Neural cell (in vitro differentiated cells): ENCODE results near the gene MRPL36. TPM values are rescaled to one million over a fixed set of nuclear protein-coding genes. Genes with fewer than 3 reads are reported as not detected.

Experiments
- H2AFZ ChIP-seq: fragments of 200-600, 300-800 bp; sonication (generic), shearing (Covaris generic); 2 replicates; pipeline ENCODE4 v1.6.0; 2014; ENCODE audit warnings: low read depth, mild to moderate bottlenecking, antibody characterized with exemption, low read length, moderate library complexity
- H3F3A ChIP-seq: fragments of 200-600 bp; shearing (Covaris generic); 2 replicates; pipeline ENCODE4 v1.6.1; 2016; ENCODE audit warnings: mild to moderate bottlenecking, moderate library complexity, mixed read lengths, antibody characterized with exemption, low read length; ENCODE audit not compliant: insufficient read depth, poor library complexity, severe bottlenecking
- H3K27ac ChIP-seq: fragments of 200-600, 300-800 bp; sonication (generic), shearing (Covaris generic); 2 replicates; pipeline ENCODE4 v1.5.1; 2014; ENCODE audit warnings: mild to moderate bottlenecking, low read length, moderate library complexity
- H3K27me3 ChIP-seq: fragments of 300-800, 200-600 bp; sonication (generic), shearing (Covaris generic); 2 replicates; pipeline ENCODE4 v1.6.0; 2014; ENCODE audit warnings: mild to moderate bottlenecking, low read depth, low read length, moderate library complexity; ENCODE audit not compliant: insufficient read depth
- H3K36me3 ChIP-seq: fragments of 300-800, 200-600 bp; sonication (generic), shearing (Covaris generic); 2 replicates; pipeline ENCODE4 v1.5.1; 2014; ENCODE audit warnings: mild to moderate bottlenecking, antibody characterized with exemption, low read length, moderate library complexity; ENCODE audit not compliant: insufficient read depth
- H3K4me2 ChIP-seq: fragments of 300-800, 200-600 bp; sonication (generic), shearing (Covaris generic); 2 replicates; pipeline ENCODE4 v1.6.0; 2014; ENCODE audit warnings: mild to moderate bottlenecking, low read length
- H3K4me3 ChIP-seq: fragments of 300-800, 200-600 bp; sonication (generic), shearing (Covaris generic); 2 replicates; pipeline ENCODE4 v1.5.1; 2014; ENCODE audit warnings: mild to moderate bottlenecking, low read length, moderate library complexity
- H3K79me2 ChIP-seq: fragments of 200-600 bp; shearing (Covaris generic); replicated peaks from 2 replicates; pipeline ENCODE4 v1.6.0; 2014; ENCODE audit warnings: mild to moderate bottlenecking, low read length, moderate library complexity; ENCODE audit not compliant: insufficient read depth
- H3K9ac ChIP-seq: fragments of 300-800, 200-600 bp; sonication (generic), shearing (Covaris generic); 2 replicates; pipeline ENCODE4 v1.6.1; 2016; ENCODE audit warnings: mild to moderate bottlenecking, low read length, mixed read lengths
- H3K9me2 ChIP-seq: fragments of 200-600 bp; shearing (Covaris generic); 2 replicates; pipeline ENCODE4 v1.6.1; 2016; ENCODE audit warnings: mild to moderate bottlenecking, low read length, mixed read lengths; ENCODE audit not compliant: insufficient read depth
- H3K9me3 ChIP-seq: fragments of 200-600, 300-800 bp; sonication (generic), shearing (Covaris generic); 2 replicates; pipeline ENCODE4 v1.6.1; 2016; ENCODE audit warnings: mild to moderate bottlenecking, mixed run types, low read length, moderate library complexity, mixed read lengths
- H4K20me1 ChIP-seq: fragments of 200-600 bp; shearing (Covaris generic); 2 replicates; pipeline ENCODE4 v1.6.1; 2016; ENCODE audit warnings: mild to moderate bottlenecking, mixed run types; ENCODE audit not compliant: insufficient read depth
- EP300 ChIP-seq: fragments of 450-650 bp; conservative IDR thresholded peaks from 2 replicates; pipeline ENCODE4 v1.6.1; 2014; ENCODE audit warnings: antibody characterized with exemption, mild to moderate bottlenecking, moderate library complexity; ENCODE audit not compliant: poor library complexity, severe bottlenecking
- EZH2 ChIP-seq: fragments of 200-600, 300-800 bp; shearing (Covaris generic), sonication (generic); IDR thresholded peaks from 2 replicates; pipeline ENCODE4 v1.6.1; 2014; ENCODE audit warnings: antibody characterized with exemption, low read length, borderline replicate concordance, mild to moderate bottlenecking; ENCODE audit not compliant: insufficient read depth, poor library complexity, severe bottlenecking
- MXI1 ChIP-seq: fragments of 450-650 bp; conservative IDR thresholded peaks from 2 replicates; pipeline ENCODE4 v1.6.1; 2014; ENCODE audit warnings: antibody characterized with exemption, mild to moderate bottlenecking; ENCODE audit not compliant: poor library complexity, severe bottlenecking
- POLR2AphosphoS5 ChIP-seq: IDR thresholded peaks from 2 replicates; pipeline ENCODE4 v1.6.1; 2012
- RAD21 ChIP-seq: fragments of 450-650 bp; conservative IDR thresholded peaks from 2 replicates; pipeline ENCODE4 v1.6.1; 2014; ENCODE audit warnings: antibody characterized with exemption, mild to moderate bottlenecking, moderate library complexity
- SMC3 ChIP-seq: fragments of 450-650 bp; conservative IDR thresholded peaks from 2 replicates; pipeline ENCODE4 v1.6.1; 2014; ENCODE audit warnings: antibody characterized with exemption, mild to moderate bottlenecking, moderate library complexity; ENCODE audit not compliant: poor library complexity
- TAF1 ChIP-seq: IDR thresholded peaks from 2 replicates; pipeline ENCODE4 v1.6.1; 2012; ENCODE audit warnings: low read depth
- polyA plus RNA-seq: library from polyadenylated mRNA; depleted of rRNA; stranded (reverse); fragments of >200 nt; gene quantifications from 2 replicates; pipeline ENCODE4 v1.2.3, GENCODE V29; 2014
- TF ChIP-seq, protein P1 (sequence below): IDR thresholded peaks from 2 replicates; pipeline ENCODE4 v1.6.1; 2012; ENCODE audit warnings: borderline replicate concordance
- TF ChIP-seq, protein P2 (sequence below): fragments of 450-650 bp; IDR thresholded peaks from 2 replicates; pipeline ENCODE4 v1.5.1; 2014; ENCODE audit warnings: antibody characterized with exemption, mild to moderate bottlenecking, moderate library complexity; ENCODE audit not compliant: poor library complexity, severe bottlenecking

The MRPL36 gene
- polyA plus RNA-seq, 1 donor from 2014 or later: 51.9 TPM

DNA sequence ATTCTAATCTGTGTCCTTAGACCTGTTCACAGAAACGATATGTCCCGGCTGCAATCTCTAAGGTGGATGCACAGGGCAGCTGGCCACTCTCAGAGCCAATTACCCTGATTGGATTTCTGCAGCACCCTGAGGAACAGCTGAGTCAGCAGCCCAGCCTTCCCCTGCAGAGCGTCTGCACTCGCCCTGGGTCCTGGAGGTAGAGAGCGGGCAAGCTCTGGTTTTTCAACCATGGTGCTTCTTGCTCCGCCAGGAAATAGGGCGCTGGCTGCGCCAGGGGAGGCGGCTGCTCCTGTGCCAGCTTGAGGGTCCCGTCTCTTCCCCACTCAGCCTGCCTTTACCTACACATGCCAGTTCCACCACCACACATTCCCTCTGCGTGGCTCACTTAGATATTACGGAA is 20.7 kb upstream of the MRPL36 start:
- Histone ChIP-seq H3K9ac (no peak overlapping the region), H2AFZ (no peak overlapping the region), H3K4me2 (no peak overlapping the region), H3K79me2 (no peaks in the 10 kb centered on the region), H3K9me3 (no peaks in the 10 kb centered on the region), H4K20me1 (no peaks in the 10 kb centered on the region), H3F3A (no peaks in the 10 kb centered on the region), H3K4me3 (no peak overlapping the region), H3K9me2 (no peaks in the 10 kb centered on the region), H3K36me3 (peaks cover 11% of the 10 kb centered on the region), H3K27ac (no peak overlapping the region), H3K27me3 (no peaks in the 10 kb centered on the region)
- no peak for TF ChIP-seq MXI1
- TF ChIP-seq SMC3: no peak
- TF ChIP-seq TAF1: no peak
- TF ChIP-seq, protein P1, sequence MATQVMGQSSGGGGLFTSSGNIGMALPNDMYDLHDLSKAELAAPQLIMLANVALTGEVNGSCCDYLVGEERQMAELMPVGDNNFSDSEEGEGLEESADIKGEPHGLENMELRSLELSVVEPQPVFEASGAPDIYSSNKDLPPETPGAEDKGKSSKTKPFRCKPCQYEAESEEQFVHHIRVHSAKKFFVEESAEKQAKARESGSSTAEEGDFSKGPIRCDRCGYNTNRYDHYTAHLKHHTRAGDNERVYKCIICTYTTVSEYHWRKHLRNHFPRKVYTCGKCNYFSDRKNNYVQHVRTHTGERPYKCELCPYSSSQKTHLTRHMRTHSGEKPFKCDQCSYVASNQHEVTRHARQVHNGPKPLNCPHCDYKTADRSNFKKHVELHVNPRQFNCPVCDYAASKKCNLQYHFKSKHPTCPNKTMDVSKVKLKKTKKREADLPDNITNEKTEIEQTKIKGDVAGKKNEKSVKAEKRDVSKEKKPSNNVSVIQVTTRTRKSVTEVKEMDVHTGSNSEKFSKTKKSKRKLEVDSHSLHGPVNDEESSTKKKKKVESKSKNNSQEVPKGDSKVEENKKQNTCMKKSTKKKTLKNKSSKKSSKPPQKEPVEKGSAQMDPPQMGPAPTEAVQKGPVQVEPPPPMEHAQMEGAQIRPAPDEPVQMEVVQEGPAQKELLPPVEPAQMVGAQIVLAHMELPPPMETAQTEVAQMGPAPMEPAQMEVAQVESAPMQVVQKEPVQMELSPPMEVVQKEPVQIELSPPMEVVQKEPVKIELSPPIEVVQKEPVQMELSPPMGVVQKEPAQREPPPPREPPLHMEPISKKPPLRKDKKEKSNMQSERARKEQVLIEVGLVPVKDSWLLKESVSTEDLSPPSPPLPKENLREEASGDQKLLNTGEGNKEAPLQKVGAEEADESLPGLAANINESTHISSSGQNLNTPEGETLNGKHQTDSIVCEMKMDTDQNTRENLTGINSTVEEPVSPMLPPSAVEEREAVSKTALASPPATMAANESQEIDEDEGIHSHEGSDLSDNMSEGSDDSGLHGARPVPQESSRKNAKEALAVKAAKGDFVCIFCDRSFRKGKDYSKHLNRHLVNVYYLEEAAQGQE: no peak
- TF ChIP-seq, protein P2, sequence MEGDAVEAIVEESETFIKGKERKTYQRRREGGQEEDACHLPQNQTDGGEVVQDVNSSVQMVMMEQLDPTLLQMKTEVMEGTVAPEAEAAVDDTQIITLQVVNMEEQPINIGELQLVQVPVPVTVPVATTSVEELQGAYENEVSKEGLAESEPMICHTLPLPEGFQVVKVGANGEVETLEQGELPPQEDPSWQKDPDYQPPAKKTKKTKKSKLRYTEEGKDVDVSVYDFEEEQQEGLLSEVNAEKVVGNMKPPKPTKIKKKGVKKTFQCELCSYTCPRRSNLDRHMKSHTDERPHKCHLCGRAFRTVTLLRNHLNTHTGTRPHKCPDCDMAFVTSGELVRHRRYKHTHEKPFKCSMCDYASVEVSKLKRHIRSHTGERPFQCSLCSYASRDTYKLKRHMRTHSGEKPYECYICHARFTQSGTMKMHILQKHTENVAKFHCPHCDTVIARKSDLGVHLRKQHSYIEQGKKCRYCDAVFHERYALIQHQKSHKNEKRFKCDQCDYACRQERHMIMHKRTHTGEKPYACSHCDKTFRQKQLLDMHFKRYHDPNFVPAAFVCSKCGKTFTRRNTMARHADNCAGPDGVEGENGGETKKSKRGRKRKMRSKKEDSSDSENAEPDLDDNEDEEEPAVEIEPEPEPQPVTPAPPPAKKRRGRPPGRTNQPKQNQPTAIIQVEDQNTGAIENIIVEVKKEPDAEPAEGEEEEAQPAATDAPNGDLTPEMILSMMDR: no peak
- TF ChIP-seq RAD21: no peak
- TF ChIP-seq EZH2: no peak
- TF ChIP-seq EP300: no peak

DNA sequence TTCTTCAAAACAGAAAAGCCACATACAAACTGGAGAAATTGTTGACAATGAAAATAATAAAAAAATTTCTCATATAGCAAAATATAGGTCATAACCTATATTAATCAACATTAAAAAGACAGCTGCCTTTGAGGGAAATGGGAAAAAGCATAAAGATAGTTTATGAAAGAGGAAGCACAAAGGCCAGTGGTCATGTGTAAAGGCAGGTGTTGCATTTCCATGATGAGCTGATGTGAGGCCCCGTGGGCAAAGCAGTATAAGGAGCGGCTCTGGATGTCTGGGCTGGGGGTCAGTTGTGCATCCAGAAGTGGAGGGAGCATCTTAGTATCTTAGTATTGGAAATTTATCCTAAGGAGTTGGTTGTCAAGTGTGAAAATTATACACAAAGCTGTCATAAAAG is 19.8 kb upstream of the MRPL36 start:
- Histone ChIP-seq H3K4me3 (no peak overlapping the region), H3K9me2 (no peaks in the 10 kb centered on the region), H3K9ac (no peak overlapping the region), H3K4me2 (no peak overlapping the region), H3K36me3 (peaks cover 11% of the 10 kb centered on the region), H2AFZ (no peak overlapping the region), H3K27me3 (no peaks in the 10 kb centered on the region), H3K27ac (no peak overlapping the region), H3F3A (no peaks in the 10 kb centered on the region), H3K79me2 (no peaks in the 10 kb centered on the region), H3K9me3 (no peaks in the 10 kb centered on the region), H4K20me1 (no peaks in the 10 kb centered on the region)
- no peak for TF ChIP-seq SMC3
- TF ChIP-seq, protein P2: no peak
- no peak for TF ChIP-seq EP300
- no peak for TF ChIP-seq MXI1
- TF ChIP-seq RAD21: no peak
- no peak for TF ChIP-seq POLR2AphosphoS5
- TF ChIP-seq, protein P1: no peak
- TF ChIP-seq EZH2: no peak
- TF ChIP-seq TAF1: no peak
